GM12878 (cell line): ENCODE results near the gene MFSD1. TPM values are rescaled to one million over a fixed set of nuclear protein-coding genes. Genes with fewer than 3 reads are reported as not detected.

Source experiments
- ATAC-seq: fragments of 200-7000 bp; cut with Tn5 transposase; 3 replicates; pipeline ENCODE4 v1.9.1; 2020; ENCODE audit warnings: mild to moderate bottlenecking, moderate library complexity
- BruUV-seq: library from RNA; stranded (reverse); fragments of 400-500 nt; replicated peaks from 2 replicates; lab custom pipeline; 2021; lab: Mats Ljungman, UMichigan
- CTCF ChIA-PET: fragments of 300-600 bp; sonication (Branson Sonifier 250); formaldehyde crosslinking; extraction: SDS; loops from one replicate; lab custom pipeline; 2021; ENCODE audit warnings: inconsistent platforms; lab: Yijun Ruan, JAX
- POLR2A ChIA-PET: fragments of 350-600 bp; formaldehyde crosslinking; extraction: SDS; loops from one replicate; lab custom pipeline; 2021; ENCODE audit warnings: inconsistent platforms; lab: Charles Lee
- RAD21 ChIA-PET: fragments of 300-600 bp; sonication (Branson Sonifier 250); formaldehyde crosslinking; loops from one replicate; lab custom pipeline; 2023; ENCODE audit warnings: antibody characterized with exemption; ENCODE audit not compliant: unreplicated experiment; lab: Charles Lee
- SMC1A ChIA-PET: fragments of 300-600 bp; sonication (Branson Sonifier 250); formaldehyde crosslinking; loops from one replicate; lab custom pipeline; 2023; ENCODE audit not compliant: unreplicated experiment, uncharacterized antibody; lab: Charles Lee
- DNase-seq: peaks from one replicate; pipeline ENCODE4 v3.0.0-alpha.2; 2011; ENCODE audit warnings: low read depth, low spot score
- FAIRE-seq: peaks from 3 replicates; lab custom pipeline; 2011; peaks lifted over from hg19 to GRCh38; lab: Jason Lieb, UNC
- H2AFZ ChIP-seq: 2 replicates; pipeline ENCODE4 v1.6.0; 2011; ENCODE audit warnings: low read depth, low read length, control low read depth; ENCODE audit not compliant: control insufficient read depth
- H3K27ac ChIP-seq: 2 replicates; pipeline ENCODE4 v1.5.1; 2011; ENCODE audit warnings: control low read depth; ENCODE audit not compliant: control insufficient read depth, insufficient read depth
- H3K27me3 ChIP-seq, 2 experiments: replicated peaks in 1 of 2; 2 replicates each; pipeline versions ENCODE4 v1.6.0 to v1.6.1; 2011; ENCODE audit warnings: low read length in 1 of 2; ENCODE audit not compliant: control insufficient read depth in 2 of 2, insufficient read depth in 2 of 2
- H3K36me3 ChIP-seq, 2 experiments: 2 replicates each; pipeline ENCODE4 v1.5.1; 2011; ENCODE audit warnings: low read length in 1 of 2; ENCODE audit not compliant: control insufficient read depth in 2 of 2, insufficient read depth in 2 of 2
- H3K4me1 ChIP-seq: 2 replicates; pipeline ENCODE4 v1.6.1; 2011; ENCODE audit warnings: mild to moderate bottlenecking, low read length, moderate library complexity, mixed read lengths; ENCODE audit not compliant: control insufficient read depth, insufficient read depth
- H3K4me2 ChIP-seq: 2 replicates; pipeline ENCODE4 v1.6.0; 2011; ENCODE audit warnings: control low read depth; ENCODE audit not compliant: control insufficient read depth, insufficient read depth
- H3K4me3 ChIP-seq: fragments of 200-600 bp; sonication (generic); 2 replicates; pipeline ENCODE4 v1.5.1; 2016
- H3K79me2 ChIP-seq: 2 replicates; pipeline ENCODE4 v1.6.0; 2011; ENCODE audit warnings: low read length; ENCODE audit not compliant: control insufficient read depth, insufficient read depth
- H3K9ac ChIP-seq: 2 replicates; pipeline ENCODE4 v1.8.0; 2011; ENCODE audit warnings: low read length, control low read depth, mixed read lengths; ENCODE audit not compliant: control insufficient read depth, insufficient read depth
- H3K9me3 ChIP-seq: replicated peaks from 3 replicates; pipeline ENCODE4 v1.5.1; 2011; ENCODE audit warnings: mild to moderate bottlenecking, low read length; ENCODE audit not compliant: control insufficient read depth, insufficient read depth
- H4K20me1 ChIP-seq: 2 replicates; pipeline ENCODE4 v1.6.0; 2011; ENCODE audit not compliant: control insufficient read depth, insufficient read depth
- CBX3 ChIP-seq: fragments of 200-600 bp; sonication (generic); IDR thresholded peaks from 2 replicates; pipeline ENCODE4 v1.6.1; 2016; ENCODE audit warnings: low read depth, borderline replicate concordance
- CTCF ChIP-seq, 3 experiments: IDR thresholded peaks in 2 of 3; conservative IDR thresholded peaks in 1 of 3; 2 replicates each; pipeline ENCODE4 v1.5.1; 2011; ENCODE audit warnings: low read depth in 3 of 3, low read length in 3 of 3, mild to moderate bottlenecking in 3 of 3, control low read depth in 2 of 3, moderate library complexity in 2 of 3, inconsistent platforms in 1 of 3, mixed read lengths in 1 of 3; ENCODE audit not compliant: control insufficient read depth in 2 of 3, insufficient read depth in 1 of 3; ENCODE audit errors: extremely low read depth in 1 of 3
- E2F8 ChIP-seq: fragments of 450-650 bp; IDR thresholded peaks from 2 replicates; pipeline ENCODE4 v1.6.1; 2018; ENCODE audit warnings: mild to moderate bottlenecking, low read depth, moderate library complexity; ENCODE audit not compliant: partially characterized antibody
- EED ChIP-seq: sonication (generic); IDR thresholded peaks from 2 replicates; pipeline ENCODE4 v1.6.1; 2016; ENCODE audit warnings: antibody characterized with exemption, low read depth
- EGR1 ChIP-seq, 2 experiments: IDR thresholded peaks; 1 replicate in 1 of 2; 2 replicates in 1 of 2; pipeline ENCODE4 v1.6.1; 2011 to 2012; ENCODE audit warnings: low read depth in 2 of 2, low read length in 2 of 2, borderline replicate concordance in 1 of 2, mild to moderate bottlenecking in 1 of 2, moderate library complexity in 1 of 2
- IKZF2 ChIP-seq, 2 experiments: fragments of 450-650 bp; IDR thresholded peaks; 2 replicates each; pipeline ENCODE4 v1.6.1; 2017; ENCODE audit warnings: mild to moderate bottlenecking in 2 of 2, moderate library complexity in 2 of 2
- MTA2 ChIP-seq: fragments of 450-650 bp; IDR thresholded peaks from 2 replicates; pipeline ENCODE4 v1.6.1; 2016; ENCODE audit warnings: low read depth, mild to moderate bottlenecking, moderate library complexity
- NR2C1 ChIP-seq: fragments of 450-650 bp; IDR thresholded peaks from 2 replicates; pipeline ENCODE4 v1.6.1; 2017; ENCODE audit warnings: antibody characterized with exemption, mild to moderate bottlenecking, moderate library complexity
- NR2C2 ChIP-seq: IDR thresholded peaks from 2 replicates; pipeline ENCODE4 v1.6.1; 2011; ENCODE audit warnings: borderline replicate concordance, low read depth; ENCODE audit not compliant: control insufficient read depth, insufficient read length
- POU2F2 ChIP-seq: IDR thresholded peaks from 3 replicates; pipeline ENCODE4 v1.6.1; 2011; ENCODE audit warnings: low read depth, mild to moderate bottlenecking, low read length, borderline replicate concordance
- SMAD1 ChIP-seq: fragments of 450-650 bp; IDR thresholded peaks from 2 replicates; pipeline ENCODE4 v1.6.1; 2018; ENCODE audit warnings: mild to moderate bottlenecking, low read depth; ENCODE audit not compliant: partially characterized antibody
- YY1 ChIP-seq: IDR thresholded peaks from 2 replicates; pipeline ENCODE4 v1.6.1; 2011; ENCODE audit warnings: low read depth, mild to moderate bottlenecking, low read length
- ZNF24 ChIP-seq: fragments of 450-650 bp; IDR thresholded peaks from 2 replicates; pipeline ENCODE4 v1.6.1; 2017; ENCODE audit warnings: antibody characterized with exemption, mild to moderate bottlenecking
- ZNF687 ChIP-seq: fragments of 450-650 bp; IDR thresholded peaks from 2 replicates; pipeline ENCODE4 v1.6.1; 2017; ENCODE audit warnings: mild to moderate bottlenecking, moderate library complexity
- WGBS: methylation state at CpG from one replicate; pipeline ENCODE4 v1.1.6; 2016; ENCODE audit warnings: low lambda C conversion rate; ENCODE audit not compliant: insufficient replicate concordance, insufficient coverage; ENCODE audit errors: missing lambda C conversion rate; 5-methylcytosine and 5-hydroxymethylcytosine counted together
- in situ Hi-C: fragments of 300-500 bp; cut with MboI; formaldehyde crosslinking; loops from 9 replicates; pipeline ENCODE4 v1.14.3; 2018; ENCODE audit warnings: mixed read lengths
- intact Hi-C: fragments of 100-400 bp; cut with micrococcal nuclease; formaldehyde crosslinking; loops from one replicate; pipeline ENCODE4 v1.14.2; 2022; ENCODE audit not compliant: unreplicated experiment
- polyA plus RNA-seq, 11 experiments: library from polyadenylated mRNA; depleted of rRNA in 4 of 11; unstranded in 6 of 11; stranded (reverse) in 5 of 11; fragments of >200 nt; fragmentation: Nextera tagmentation in 4 of 11; fragmentation: Illumina TruSeq in 1 of 11; extraction: Ambion mirVana in 4 of 11; extraction: Trizol in 1 of 11; gene quantifications; 1 replicate in 1 of 11; 2 replicates in 10 of 11; pipeline versions ENCODE4 v1.2.1 to v1.2.3, GENCODE V29; 2011 to 2016; ENCODE audit warnings: inconsistent platforms in 2 of 11, missing spikeins in 2 of 11, low read depth in 1 of 11
- total RNA-seq, 4 experiments: library from RNA; depleted of rRNA in 3 of 4; stranded (reverse); fragments of >200 nt in 3 of 4; fragmentation: Illumina TruSeq in 1 of 4; extraction: Trizol in 1 of 4; gene quantifications; 2 replicates each; pipeline versions ENCODE4 v1.2.1 to v1.2.3, GENCODE V29; 2013 to 2021

MFSD1 gene
- total and polyA plus RNA-seq, 10 of the 15 experiments (the other 5 are each of a cell fraction or from before 2014, with no cell fraction given), result 7.3 to 41.7 (median 28.6) TPM

GRCh38 chr3:158790901-158791589 is 10.8 kb upstream of the MFSD1 start:
- CTCF ChIA-PET, result interaction anchor here (0.6 to 5.6 kb wide), 34 partner anchors 11 to 1259 kb away, joined by 3 to 159 read pairs (median 4); partner anchors contain the start of genes GFM1, LXN, MFSD1 and MLF1
- H3K27me3 ChIP-seq, result no peaks in the 10 kb centered on the region; a peak in 1 of 4 replicates
- RAD21 ChIA-PET, result interaction anchor here (0.8 to 4.1 kb wide), 10 partner anchors 11 to 251 kb away, joined by 3 to 78 read pairs (median 4); partner anchors contain the start of genes LXN and MFSD1
- ATAC-seq, result peak; percentile 87
- peak; percentile 95 for FAIRE-seq
- WGBS, result 15% methylated on average over 11 of the region's 11 CpGs
- DNase-seq, result no peak
- BruUV-seq, result no TSS peak
- H3K9ac ChIP-seq, result peak overlapping the region; percentile 5; the same call in 1 of the 2 replicates
- no peaks in the 10 kb centered on the region for H3K36me3 ChIP-seq
- no peaks in the 10 kb centered on the region for H3K4me1 ChIP-seq
- POLR2A ChIA-PET, result no interaction called here
- SMC1A ChIA-PET, result interaction anchor here (0.8 to 3.7 kb wide), 9 partner anchors 10 to 1072 kb away, joined by 3 to 59 read pairs (median 5); no protein-coding TSS in a partner anchor
- H3K4me3 ChIP-seq, result no peak overlapping the region
- H3K9me3 ChIP-seq, result peaks cover 5% of the 10 kb centered on the region; the same call in 2 of the 3 replicates
- no peaks in the 10 kb centered on the region for H3K79me2 ChIP-seq
- H4K20me1 ChIP-seq, result no peaks in the 10 kb centered on the region
- peak overlapping the region; percentile 7 for H3K4me2 ChIP-seq
- intact Hi-C loops (loop anchor here (1.0 to 10.0 kb wide), 5 partner anchors 64 to 1176 kb away; partner anchors contain the start of gene LXN), in situ Hi-C loops (loop anchor here (5.0 to 25.0 kb wide), 3 partner anchors 69 to 1179 kb away; no protein-coding TSS in a partner anchor)
- peak overlapping the region; percentile 83 for H2AFZ ChIP-seq
- no peak overlapping the region for H3K27ac ChIP-seq
- TF ChIP-seq E2F8 (no peak), NR2C2 (no peak), IKZF2 (IDR thresholded peaks at IDR 0.05) (no peak), CTCF (IDR thresholded peaks at IDR 0.05 in 2 of 3, conservative IDR thresholded peaks at IDR 0.05 in 1 of 3; ENCODE audit: control insufficient read depth in 2 of 3, extremely low read depth in 1 of 3, insufficient read depth in 1 of 3, low read depth in 3 of 3, low read length in 3 of 3) (peak; percentile 79 to 88 (median 79)), ZNF24 (no peak), SMAD1 (no peak), EGR1 (IDR thresholded peaks at IDR 0.05; ENCODE audit: borderline replicate concordance in 1 of 2, low read depth in 2 of 2, low read length in 2 of 2) (no peak), CBX3 (no peak), EED (no peak), POU2F2 (no peak), ZNF687 (no peak), YY1 (no peak), NR2C1 (no peak), MTA2 (no peak)
